GM19023 (cell line): ENCODE data around the gene HOXA3.

Experiments
- ATAC-seq: cut with Tn5 transposase; IDR thresholded peaks from one replicate; pipeline ENCODE4 v1.9.1; 2021; ENCODE audit warnings: mild to moderate bottlenecking, moderate library complexity; ENCODE audit not compliant: unreplicated experiment

Gene HOXA3

GRCh38 chr7:27179503-27180430, 27.4 kb upstream of the HOXA3 start:
- ATAC-seq: no peak

GRCh38 chr7:27179030-27179429, 26.6 kb upstream of the HOXA3 start:
- no peak for ATAC-seq

- ATAC-seq: no peak
Measured at GRCh38 chr7:27178366-27178765, 26.0 kb upstream of the HOXA3 start.

- no peak for ATAC-seq
Measured at GRCh38 chr7:27177795-27178320, 25.5 kb upstream of the HOXA3 start.

GRCh38 chr7:27176962-27177794, 24.8 kb upstream of the HOXA3 start:
- no peak for ATAC-seq

- no peak for ATAC-seq
Measured at GRCh38 chr7:27176524-27176845, 24.1 kb upstream of the HOXA3 start.

- ATAC-seq: no peak
Measured at GRCh38 chr7:27175626-27176523, 23.5 kb upstream of the HOXA3 start.

GRCh38 chr7:27174874-27175625, 22.7 kb upstream of the HOXA3 start:
- no peak for ATAC-seq

- no peak for ATAC-seq
Measured at GRCh38 chr7:27173956-27174873, 21.8 kb upstream of the HOXA3 start, which contains the start of gene HOXA10. HOXA10 (minus strand) TSS chr7:27174320; CDS start chr7:27174306, 14 bp downstream.

GRCh38 chr7:27173511-27173955, 21.1 kb upstream of the HOXA3 start:
- ATAC-seq: no peak

- no peak for ATAC-seq
Measured at GRCh38 chr7:27172823-27173510, 20.6 kb upstream of the HOXA3 start.

- no peak for ATAC-seq
Measured at GRCh38 chr7:27172315-27172774, 20.0 kb upstream of the HOXA3 start.

- no peak for ATAC-seq
Measured at GRCh38 chr7:27171637-27172314, 19.4 kb upstream of the HOXA3 start.

GRCh38 chr7:27171325-27171636, 18.9 kb upstream of the HOXA3 start:
- no peak for ATAC-seq

GRCh38 chr7:27170426-27171324, 18.3 kb upstream of the HOXA3 start:
- no peak for ATAC-seq

GRCh38 chr7:27169658-27170425, 17.5 kb upstream of the HOXA3 start:
- no peak for ATAC-seq
